HK-2 (cell line): Measurements from ENCODE around the gene PRR35.

Source experiments
- DNase-seq: peaks from one replicate; pipeline ENCODE4 v3.0.0-alpha.2; 2018; ENCODE audit not compliant: unreplicated experiment

Gene PRR35

GRCh38 chr16:580141-580945 is 20.1 kb downstream of the PRR35 start:
- DNase-seq, result no peak

- no peak for DNase-seq
Measured at GRCh38 chr16:580946-581498, 20.8 kb downstream of the PRR35 start.

GRCh38 chr16:582218-582613 is 22.0 kb downstream of the PRR35 start:
- DNase-seq, result no peak

GRCh38 chr16:582614-583331 is 22.6 kb downstream of the PRR35 start:
- DNase-seq, result no peak

- DNase-seq, result no peak
Measured at GRCh38 chr16:583470-583814, 23.2 kb downstream of the PRR35 start.

- no peak for DNase-seq
Measured at GRCh38 chr16:583815-584591, 23.8 kb downstream of the PRR35 start.

- no peak for DNase-seq
Measured at GRCh38 chr16:585351-585750, 25.2 kb downstream of the PRR35 start.

GRCh38 chr16:586047-586644 is 26.0 kb downstream of the PRR35 start:
- no peak for DNase-seq

- no peak for DNase-seq
Measured at GRCh38 chr16:586645-587590, 26.7 kb downstream of the PRR35 start.

- DNase-seq, result peak; percentile 62
Measured at GRCh38 chr16:588639-588888, 28.4 kb downstream of the PRR35 start.

- DNase-seq, result peak; percentile 94
Measured at GRCh38 chr16:588889-589657, 28.9 kb downstream of the PRR35 start.

- DNase-seq, result peak; percentile 96
Measured at GRCh38 chr16:589658-590187, 29.5 kb downstream of the PRR35 start, which contains the start of gene RAB40C. Gene RAB40C, plus strand, starts transcription at chr16:590066. Its CDS starts 226 bp downstream, at chr16:590292.

GRCh38 chr16:590188-590814 is 30.1 kb downstream of the PRR35 start:
- no peak for DNase-seq

- no peak for DNase-seq
Measured at GRCh38 chr16:590815-591200, 30.6 kb downstream of the PRR35 start.

GRCh38 chr16:591231-591630 is 31.0 kb downstream of the PRR35 start:
- no peak for DNase-seq

- DNase-seq, result no peak
Measured at GRCh38 chr16:591892-592517, 31.8 kb downstream of the PRR35 start.

GRCh38 chr16:592518-593306 is 32.5 kb downstream of the PRR35 start:
- DNase-seq, result no peak

GRCh38 chr16:593406-593805 is 33.2 kb downstream of the PRR35 start:
- no peak for DNase-seq
